Neural cell (in vitro differentiated cells): ENCODE data around the gene ZDHHC14. TPM values are rescaled to one million over a fixed set of nuclear protein-coding genes. Genes with fewer than 3 reads are reported as not detected.
"Not testable (repeated sequence)": the region's sequence is repeated elsewhere in the genome, so short reads cannot be mapped to it uniquely, and the experiment has no call there.

ENCODE experiments used
- H2AFZ ChIP-seq: fragments of 200-600, 300-800 bp; sonication (generic), shearing (Covaris generic); 2 replicates; pipeline ENCODE4 v1.6.0; 2014; ENCODE audit warnings: low read depth, mild to moderate bottlenecking, antibody characterized with exemption, low read length, moderate library complexity
- H3F3A ChIP-seq: fragments of 200-600 bp; shearing (Covaris generic); 2 replicates; pipeline ENCODE4 v1.6.1; 2016; ENCODE audit warnings: mild to moderate bottlenecking, moderate library complexity, mixed read lengths, antibody characterized with exemption, low read length; ENCODE audit not compliant: insufficient read depth, poor library complexity, severe bottlenecking
- H3K27ac ChIP-seq: fragments of 200-600, 300-800 bp; sonication (generic), shearing (Covaris generic); 2 replicates; pipeline ENCODE4 v1.5.1; 2014; ENCODE audit warnings: mild to moderate bottlenecking, low read length, moderate library complexity
- H3K27me3 ChIP-seq: fragments of 300-800, 200-600 bp; sonication (generic), shearing (Covaris generic); 2 replicates; pipeline ENCODE4 v1.6.0; 2014; ENCODE audit warnings: mild to moderate bottlenecking, low read depth, low read length, moderate library complexity; ENCODE audit not compliant: insufficient read depth
- H3K36me3 ChIP-seq: fragments of 300-800, 200-600 bp; sonication (generic), shearing (Covaris generic); 2 replicates; pipeline ENCODE4 v1.5.1; 2014; ENCODE audit warnings: mild to moderate bottlenecking, antibody characterized with exemption, low read length, moderate library complexity; ENCODE audit not compliant: insufficient read depth
- H3K4me2 ChIP-seq: fragments of 300-800, 200-600 bp; sonication (generic), shearing (Covaris generic); 2 replicates; pipeline ENCODE4 v1.6.0; 2014; ENCODE audit warnings: mild to moderate bottlenecking, low read length
- H3K4me3 ChIP-seq: fragments of 300-800, 200-600 bp; sonication (generic), shearing (Covaris generic); 2 replicates; pipeline ENCODE4 v1.5.1; 2014; ENCODE audit warnings: mild to moderate bottlenecking, low read length, moderate library complexity
- H3K79me2 ChIP-seq: fragments of 200-600 bp; shearing (Covaris generic); replicated peaks from 2 replicates; pipeline ENCODE4 v1.6.0; 2014; ENCODE audit warnings: mild to moderate bottlenecking, low read length, moderate library complexity; ENCODE audit not compliant: insufficient read depth
- H3K9ac ChIP-seq: fragments of 300-800, 200-600 bp; sonication (generic), shearing (Covaris generic); 2 replicates; pipeline ENCODE4 v1.6.1; 2016; ENCODE audit warnings: mild to moderate bottlenecking, low read length, mixed read lengths
- H3K9me2 ChIP-seq: fragments of 200-600 bp; shearing (Covaris generic); 2 replicates; pipeline ENCODE4 v1.6.1; 2016; ENCODE audit warnings: mild to moderate bottlenecking, low read length, mixed read lengths; ENCODE audit not compliant: insufficient read depth
- H3K9me3 ChIP-seq: fragments of 200-600, 300-800 bp; sonication (generic), shearing (Covaris generic); 2 replicates; pipeline ENCODE4 v1.6.1; 2016; ENCODE audit warnings: mild to moderate bottlenecking, mixed run types, low read length, moderate library complexity, mixed read lengths
- H4K20me1 ChIP-seq: fragments of 200-600 bp; shearing (Covaris generic); 2 replicates; pipeline ENCODE4 v1.6.1; 2016; ENCODE audit warnings: mild to moderate bottlenecking, mixed run types; ENCODE audit not compliant: insufficient read depth
- EP300 ChIP-seq: fragments of 450-650 bp; conservative IDR thresholded peaks from 2 replicates; pipeline ENCODE4 v1.6.1; 2014; ENCODE audit warnings: antibody characterized with exemption, mild to moderate bottlenecking, moderate library complexity; ENCODE audit not compliant: poor library complexity, severe bottlenecking
- EZH2 ChIP-seq: fragments of 200-600, 300-800 bp; shearing (Covaris generic), sonication (generic); IDR thresholded peaks from 2 replicates; pipeline ENCODE4 v1.6.1; 2014; ENCODE audit warnings: antibody characterized with exemption, low read length, borderline replicate concordance, mild to moderate bottlenecking; ENCODE audit not compliant: insufficient read depth, poor library complexity, severe bottlenecking
- MXI1 ChIP-seq: fragments of 450-650 bp; conservative IDR thresholded peaks from 2 replicates; pipeline ENCODE4 v1.6.1; 2014; ENCODE audit warnings: antibody characterized with exemption, mild to moderate bottlenecking; ENCODE audit not compliant: poor library complexity, severe bottlenecking
- POLR2AphosphoS5 ChIP-seq: IDR thresholded peaks from 2 replicates; pipeline ENCODE4 v1.6.1; 2012
- RAD21 ChIP-seq: fragments of 450-650 bp; conservative IDR thresholded peaks from 2 replicates; pipeline ENCODE4 v1.6.1; 2014; ENCODE audit warnings: antibody characterized with exemption, mild to moderate bottlenecking, moderate library complexity
- SMC3 ChIP-seq: fragments of 450-650 bp; conservative IDR thresholded peaks from 2 replicates; pipeline ENCODE4 v1.6.1; 2014; ENCODE audit warnings: antibody characterized with exemption, mild to moderate bottlenecking, moderate library complexity; ENCODE audit not compliant: poor library complexity
- TAF1 ChIP-seq: IDR thresholded peaks from 2 replicates; pipeline ENCODE4 v1.6.1; 2012; ENCODE audit warnings: low read depth
- polyA plus RNA-seq: library from polyadenylated mRNA; depleted of rRNA; stranded (reverse); fragments of >200 nt; gene quantifications from 2 replicates; pipeline ENCODE4 v1.2.3, GENCODE V29; 2014
- TF ChIP-seq, protein P1 (sequence below): fragments of 450-650 bp; IDR thresholded peaks from 2 replicates; pipeline ENCODE4 v1.5.1; 2014; ENCODE audit warnings: antibody characterized with exemption, mild to moderate bottlenecking, moderate library complexity; ENCODE audit not compliant: poor library complexity, severe bottlenecking
- TF ChIP-seq, protein P2 (sequence below): IDR thresholded peaks from 2 replicates; pipeline ENCODE4 v1.6.1; 2012; ENCODE audit warnings: borderline replicate concordance

The ZDHHC14 gene
- polyA plus RNA-seq, 1 donor from 2014 or later, result 4.1 TPM

DNA sequence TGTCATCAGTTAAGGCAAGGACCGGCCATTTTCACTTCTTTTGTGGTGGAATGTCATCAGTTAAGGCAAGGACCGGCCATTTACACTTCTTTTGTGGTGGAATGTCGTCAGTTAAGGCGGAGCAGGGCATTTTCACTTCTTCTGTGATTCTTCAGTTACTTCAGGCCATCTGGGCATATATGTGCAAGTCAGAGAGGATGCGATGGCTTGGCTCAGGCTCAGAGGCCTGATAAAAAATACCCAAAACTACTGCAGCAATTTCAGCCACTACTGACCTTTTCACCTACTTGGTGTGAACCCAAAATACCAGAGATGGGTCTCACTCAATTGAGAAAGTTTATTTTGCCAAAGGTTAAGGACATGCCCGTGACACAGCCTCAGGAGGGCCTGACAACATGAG lies 325.4 kb downstream of the ZDHHC14 start:
- H3K9ac ChIP-seq, H3K27ac ChIP-seq, H3K27me3 ChIP-seq: not testable (repeated sequence)

DNA sequence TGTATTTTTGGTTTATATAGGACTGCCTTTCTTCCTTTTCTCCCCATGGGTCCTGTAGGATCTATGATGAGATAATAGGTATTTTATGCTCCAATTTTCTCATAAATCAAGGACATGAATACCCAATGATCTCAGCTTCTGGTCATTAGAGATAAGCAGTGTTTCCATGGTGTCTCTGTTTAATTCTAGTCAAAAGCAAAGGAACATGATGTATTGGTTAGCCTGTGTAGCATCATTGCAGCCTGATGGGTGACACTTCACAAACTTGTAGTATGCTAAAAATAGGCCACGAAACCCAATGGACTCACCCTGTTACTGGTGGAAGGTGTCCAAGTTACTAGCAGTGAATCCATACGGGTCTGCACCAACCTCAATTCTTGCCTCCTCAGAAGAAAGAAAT lies 325.9 kb downstream of the ZDHHC14 start:
- no peaks in the 10 kb centered on the region for H3K9me2 ChIP-seq
- H3K4me3 ChIP-seq, result no peak overlapping the region
- no peaks in the 10 kb centered on the region for H3K9me3 ChIP-seq
- no peaks in the 10 kb centered on the region for H3K79me2 ChIP-seq
- no peak overlapping the region for H2AFZ ChIP-seq
- H3K9ac ChIP-seq, result no peak overlapping the region
- H3F3A ChIP-seq, result no peaks in the 10 kb centered on the region
- TF ChIP-seq TAF1 (no peak), SMC3 (no peak), EZH2 (no peak), RAD21 (no peak), EP300 (no peak), MXI1 (no peak)
- TF ChIP-seq, protein P1, sequence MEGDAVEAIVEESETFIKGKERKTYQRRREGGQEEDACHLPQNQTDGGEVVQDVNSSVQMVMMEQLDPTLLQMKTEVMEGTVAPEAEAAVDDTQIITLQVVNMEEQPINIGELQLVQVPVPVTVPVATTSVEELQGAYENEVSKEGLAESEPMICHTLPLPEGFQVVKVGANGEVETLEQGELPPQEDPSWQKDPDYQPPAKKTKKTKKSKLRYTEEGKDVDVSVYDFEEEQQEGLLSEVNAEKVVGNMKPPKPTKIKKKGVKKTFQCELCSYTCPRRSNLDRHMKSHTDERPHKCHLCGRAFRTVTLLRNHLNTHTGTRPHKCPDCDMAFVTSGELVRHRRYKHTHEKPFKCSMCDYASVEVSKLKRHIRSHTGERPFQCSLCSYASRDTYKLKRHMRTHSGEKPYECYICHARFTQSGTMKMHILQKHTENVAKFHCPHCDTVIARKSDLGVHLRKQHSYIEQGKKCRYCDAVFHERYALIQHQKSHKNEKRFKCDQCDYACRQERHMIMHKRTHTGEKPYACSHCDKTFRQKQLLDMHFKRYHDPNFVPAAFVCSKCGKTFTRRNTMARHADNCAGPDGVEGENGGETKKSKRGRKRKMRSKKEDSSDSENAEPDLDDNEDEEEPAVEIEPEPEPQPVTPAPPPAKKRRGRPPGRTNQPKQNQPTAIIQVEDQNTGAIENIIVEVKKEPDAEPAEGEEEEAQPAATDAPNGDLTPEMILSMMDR, result no peak
- H3K36me3 ChIP-seq, result no peaks in the 10 kb centered on the region
- no peak overlapping the region for H3K4me2 ChIP-seq
- no peak overlapping the region for H3K27ac ChIP-seq
- H4K20me1 ChIP-seq, result no peaks in the 10 kb centered on the region
- no peaks in the 10 kb centered on the region for H3K27me3 ChIP-seq

More for the DNA sequence above, 325.4 kb downstream of the ZDHHC14 start:
- not testable (repeated sequence) for H2AFZ ChIP-seq, H3K4me3 ChIP-seq, H3K4me2 ChIP-seq, H4K20me1 ChIP-seq, H3F3A ChIP-seq, H3K9me3 ChIP-seq, H3K36me3 ChIP-seq, H3K9me2 ChIP-seq, H3K79me2 ChIP-seq

DNA sequence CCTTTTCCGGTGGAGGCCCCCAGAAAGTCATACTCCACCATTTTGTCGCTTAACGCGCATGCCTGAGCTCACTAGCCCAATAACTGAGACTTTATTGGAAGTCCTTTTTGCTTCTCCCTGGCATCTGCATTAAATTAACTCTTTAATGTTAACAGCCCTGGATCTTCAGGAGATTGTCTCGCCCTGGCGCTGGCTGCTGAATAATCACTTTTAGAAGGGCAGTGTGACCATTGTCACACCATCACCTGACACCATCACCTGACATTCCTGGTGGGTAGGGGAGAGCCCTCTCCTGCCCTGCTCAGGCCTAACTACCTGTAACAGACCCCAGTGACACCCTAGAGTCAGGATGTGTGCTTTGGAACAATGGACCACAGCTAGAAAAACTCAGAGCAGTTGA lies 326.6 kb downstream of the ZDHHC14 start:
- TF ChIP-seq MXI1 (no peak), EZH2 (no peak), RAD21 (no peak), EP300 (no peak), POLR2AphosphoS5 (no peak), TAF1 (no peak), SMC3 (no peak)
- TF ChIP-seq, protein P1, result no peak
- TF ChIP-seq, protein P2, sequence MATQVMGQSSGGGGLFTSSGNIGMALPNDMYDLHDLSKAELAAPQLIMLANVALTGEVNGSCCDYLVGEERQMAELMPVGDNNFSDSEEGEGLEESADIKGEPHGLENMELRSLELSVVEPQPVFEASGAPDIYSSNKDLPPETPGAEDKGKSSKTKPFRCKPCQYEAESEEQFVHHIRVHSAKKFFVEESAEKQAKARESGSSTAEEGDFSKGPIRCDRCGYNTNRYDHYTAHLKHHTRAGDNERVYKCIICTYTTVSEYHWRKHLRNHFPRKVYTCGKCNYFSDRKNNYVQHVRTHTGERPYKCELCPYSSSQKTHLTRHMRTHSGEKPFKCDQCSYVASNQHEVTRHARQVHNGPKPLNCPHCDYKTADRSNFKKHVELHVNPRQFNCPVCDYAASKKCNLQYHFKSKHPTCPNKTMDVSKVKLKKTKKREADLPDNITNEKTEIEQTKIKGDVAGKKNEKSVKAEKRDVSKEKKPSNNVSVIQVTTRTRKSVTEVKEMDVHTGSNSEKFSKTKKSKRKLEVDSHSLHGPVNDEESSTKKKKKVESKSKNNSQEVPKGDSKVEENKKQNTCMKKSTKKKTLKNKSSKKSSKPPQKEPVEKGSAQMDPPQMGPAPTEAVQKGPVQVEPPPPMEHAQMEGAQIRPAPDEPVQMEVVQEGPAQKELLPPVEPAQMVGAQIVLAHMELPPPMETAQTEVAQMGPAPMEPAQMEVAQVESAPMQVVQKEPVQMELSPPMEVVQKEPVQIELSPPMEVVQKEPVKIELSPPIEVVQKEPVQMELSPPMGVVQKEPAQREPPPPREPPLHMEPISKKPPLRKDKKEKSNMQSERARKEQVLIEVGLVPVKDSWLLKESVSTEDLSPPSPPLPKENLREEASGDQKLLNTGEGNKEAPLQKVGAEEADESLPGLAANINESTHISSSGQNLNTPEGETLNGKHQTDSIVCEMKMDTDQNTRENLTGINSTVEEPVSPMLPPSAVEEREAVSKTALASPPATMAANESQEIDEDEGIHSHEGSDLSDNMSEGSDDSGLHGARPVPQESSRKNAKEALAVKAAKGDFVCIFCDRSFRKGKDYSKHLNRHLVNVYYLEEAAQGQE, result no peak
- Histone ChIP-seq H2AFZ (no peak overlapping the region), H3K4me3 (no peak overlapping the region), H3K9ac (no peak overlapping the region), H3K27ac (no peak overlapping the region), H3K36me3 (no peaks in the 10 kb centered on the region), H4K20me1 (no peaks in the 10 kb centered on the region), H3K4me2 (no peak overlapping the region), H3F3A (no peaks in the 10 kb centered on the region), H3K27me3 (no peaks in the 10 kb centered on the region), H3K9me2 (no peaks in the 10 kb centered on the region), H3K9me3 (no peaks in the 10 kb centered on the region), H3K79me2 (no peaks in the 10 kb centered on the region)
